H1 (cell line): ENCODE results near the gene ARAP3. TPM values are rescaled to one million over a fixed set of nuclear protein-coding genes. Genes with fewer than 3 reads are reported as not detected.

Experiments
- CTCF ChIA-PET: fragments of 300-600 bp; sonication (Branson Sonifier 250); formaldehyde crosslinking; loops from one replicate; lab custom pipeline; 2021; ENCODE audit not compliant: partially characterized antibody; lab: Charles Lee
- POLR2A ChIA-PET: fragments of 300-600 bp; sonication (Branson Sonifier 250); formaldehyde crosslinking; loops from one replicate; lab custom pipeline; 2021; ENCODE audit warnings: inconsistent platforms; ENCODE audit not compliant: partially characterized antibody; lab: Charles Lee
- DNase-seq, 2 experiments: peaks; one replicate each; pipeline versions ENCODE4 v3.0.0 to v3.0.0-alpha.2; 2010 to 2022; ENCODE audit warnings: low spot score in 2 of 2, low read depth in 1 of 2, mixed read lengths in 1 of 2
- FAIRE-seq: peaks from 2 replicates; lab custom pipeline; 2011; peaks lifted over from hg19 to GRCh38; lab: Jason Lieb, UNC
- H2AFZ ChIP-seq: 2 replicates; pipeline ENCODE4 v1.8.1; 2012; ENCODE audit warnings: low read length, inconsistent platforms
- H2AK5ac ChIP-seq: 2 replicates; pipeline ENCODE4 v1.6.1; 2013; ENCODE audit warnings: low read depth, low read length
- H2BK120ac ChIP-seq: replicated peaks from 2 replicates; pipeline ENCODE3; 2013; ENCODE audit warnings: low read depth, low read length, inconsistent platforms
- H2BK12ac ChIP-seq: 2 replicates; pipeline ENCODE4 v1.6.1; 2013; ENCODE audit warnings: low read depth, low read length
- H2BK15ac ChIP-seq: 2 replicates; pipeline ENCODE4 v1.6.1; 2013; ENCODE audit warnings: low read length
- H2BK20ac ChIP-seq: 2 replicates; pipeline ENCODE4 v1.6.1; 2013; ENCODE audit warnings: low read length
- H2BK5ac ChIP-seq: 2 replicates; pipeline ENCODE4 v1.6.1; 2013; ENCODE audit warnings: low read depth, low read length
- H3K14ac ChIP-seq: 2 replicates; pipeline ENCODE4 v1.6.1; 2013; ENCODE audit warnings: inconsistent platforms; ENCODE audit not compliant: insufficient read length
- H3K18ac ChIP-seq: 2 replicates; pipeline ENCODE4 v1.6.1; 2013; ENCODE audit warnings: low read length; ENCODE audit errors: extremely low read depth
- H3K23ac ChIP-seq: 2 replicates; pipeline ENCODE4 v1.6.1; 2013; ENCODE audit warnings: inconsistent platforms; ENCODE audit not compliant: insufficient read length
- H3K23me2 ChIP-seq: 2 replicates; pipeline ENCODE4 v1.6.1; 2013; ENCODE audit warnings: low read depth, low read length
- H3K27ac ChIP-seq: 2 replicates; pipeline ENCODE4 v1.6.1; 2011; ENCODE audit warnings: low read depth, low read length, inconsistent platforms
- H3K27me3 ChIP-seq, 4 experiments: replicated peaks in 1 of 4; 1 replicate in 1 of 4; 2 replicates in 3 of 4; pipeline versions ENCODE4 v1.6.1 to v1.8.1; 2011 to 2013; ENCODE audit warnings: low read length in 3 of 4, mild to moderate bottlenecking in 3 of 4, inconsistent platforms in 2 of 4, mixed read lengths in 2 of 4, moderate library complexity in 1 of 4; ENCODE audit not compliant: control insufficient read depth in 3 of 4, insufficient read depth in 3 of 4; ENCODE audit errors: extremely low read depth in 1 of 4
- H3K36me3 ChIP-seq, 4 experiments: 2 replicates each; pipeline versions ENCODE4 v1.6.1 to v1.8.1; 2011 to 2013; ENCODE audit warnings: mild to moderate bottlenecking in 4 of 4, low read length in 3 of 4, moderate library complexity in 2 of 4, control low read depth in 1 of 4, inconsistent platforms in 1 of 4; ENCODE audit not compliant: insufficient read depth in 4 of 4, control insufficient read depth in 2 of 4
- H3K4ac ChIP-seq: replicated peaks from 2 replicates; pipeline ENCODE3; 2013; ENCODE audit warnings: low read length, low read depth, mixed read lengths, inconsistent platforms; ENCODE audit not compliant: insufficient read length
- H3K4me1 ChIP-seq, 4 experiments: replicated peaks in 1 of 4; 1 replicate in 1 of 4; 2 replicates in 3 of 4; pipeline versions ENCODE4 v1.6.1 to v1.8.1; 2011 to 2013; ENCODE audit warnings: low read length in 3 of 4, inconsistent platforms in 2 of 4, mixed read lengths in 1 of 4; ENCODE audit not compliant: insufficient read depth in 4 of 4, control insufficient read depth in 3 of 4
- H3K4me2 ChIP-seq, 2 experiments: 2 replicates each; pipeline versions ENCODE4 v1.6.1 to v1.8.1; 2011 to 2013; ENCODE audit warnings: low read depth in 2 of 2, low read length in 2 of 2, control low read depth in 1 of 2, inconsistent platforms in 1 of 2, mild to moderate bottlenecking in 1 of 2; ENCODE audit not compliant: insufficient read depth in 1 of 2
- H3K4me3 ChIP-seq, 4 experiments: fragments of 200-600, 300-600 bp in 1 of 4; sonication (generic), shearing (Covaris generic), sonication (Bioruptor Twin) in 1 of 4; 2 replicates each; pipeline versions ENCODE4 v1.5.1 to v1.8.1; 2011 to 2016; ENCODE audit warnings: low read length in 4 of 4, low read depth in 3 of 4, control low read depth in 2 of 4, inconsistent platforms in 2 of 4, mild to moderate bottlenecking in 2 of 4, mixed read lengths in 1 of 4, moderate library complexity in 1 of 4; ENCODE audit not compliant: insufficient read depth in 2 of 4; ENCODE audit errors: extremely low read depth in 1 of 4
- H3K56ac ChIP-seq: replicated peaks from 2 replicates; pipeline ENCODE3; 2013; ENCODE audit warnings: low read depth, mild to moderate bottlenecking, mixed read lengths, low read length, inconsistent platforms; ENCODE audit not compliant: insufficient read length
- H3K79me1 ChIP-seq: 2 replicates; pipeline ENCODE4 v1.6.1; 2013; ENCODE audit warnings: low read depth, low read length, control low read depth
- H3K79me2 ChIP-seq, 2 experiments: 2 replicates each; pipeline versions ENCODE4 v1.6.1 to v1.8.1; 2012 to 2013; ENCODE audit warnings: low read length in 2 of 2, mild to moderate bottlenecking in 2 of 2, inconsistent platforms in 1 of 2; ENCODE audit not compliant: insufficient read depth in 2 of 2, control insufficient read depth in 1 of 2
- H3K9ac ChIP-seq, 4 experiments: replicated peaks in 1 of 4; 1 replicate in 1 of 4; 2 replicates in 3 of 4; pipeline versions ENCODE4 v1.6.1 to v1.8.1; 2011 to 2013; ENCODE audit warnings: low read depth in 3 of 4, low read length in 3 of 4, control low read depth in 2 of 4, mild to moderate bottlenecking in 2 of 4, moderate library complexity in 2 of 4, inconsistent platforms in 1 of 4; ENCODE audit errors: extremely low read depth in 1 of 4
- H3K9me3 ChIP-seq, 2 experiments: 2 replicates each; pipeline versions ENCODE4 v1.6.1 to v1.8.1; 2012 to 2013; ENCODE audit warnings: mild to moderate bottlenecking in 2 of 2, moderate library complexity in 2 of 2, control low read depth in 1 of 2, inconsistent platforms in 1 of 2, low read depth in 1 of 2, low read length in 1 of 2, mixed read lengths in 1 of 2; ENCODE audit not compliant: insufficient read depth in 2 of 2
- H4K20me1 ChIP-seq, 2 experiments: replicated peaks in 1 of 2; 2 replicates each; pipeline versions ENCODE3 to v1.8.1; 2011 to 2013; ENCODE audit warnings: inconsistent platforms in 2 of 2, low read length in 2 of 2, mild to moderate bottlenecking in 1 of 2; ENCODE audit not compliant: insufficient read depth in 2 of 2, control insufficient read depth in 1 of 2
- H4K5ac ChIP-seq: 2 replicates; pipeline ENCODE4 v1.6.1; 2013; ENCODE audit warnings: low read length, low read depth, mixed read lengths, inconsistent platforms; ENCODE audit not compliant: insufficient read length
- H4K8ac ChIP-seq: 2 replicates; pipeline ENCODE4 v1.8.0; 2013; ENCODE audit warnings: mild to moderate bottlenecking, moderate library complexity, low read length, inconsistent platforms; ENCODE audit not compliant: insufficient read depth; ENCODE audit errors: extremely low read depth
- H4K91ac ChIP-seq: replicated peaks from 2 replicates; pipeline ENCODE3; 2013; ENCODE audit warnings: low read length, mixed read lengths, inconsistent platforms; ENCODE audit not compliant: insufficient read length
- KDM1A ChIP-seq: fragments of 200-600, 300-600 bp; sonication (generic); IDR thresholded peaks from 2 replicates; pipeline ENCODE4 v1.7.1; 2016; ENCODE audit warnings: mild to moderate bottlenecking, low read length, borderline replicate concordance
- RAD21 ChIP-seq, 2 experiments: IDR thresholded peaks in 1 of 2; conservative IDR thresholded peaks in 1 of 2; 2 replicates each; pipeline ENCODE4 v1.6.1; 2011; ENCODE audit warnings: low read depth in 2 of 2, low read length in 2 of 2, improper control_type of control experiment in 1 of 2, inconsistent platforms in 1 of 2, mild to moderate bottlenecking in 1 of 2, moderate library complexity in 1 of 2
- SIN3A ChIP-seq, 2 experiments: IDR thresholded peaks in 1 of 2; conservative IDR thresholded peaks in 1 of 2; 2 replicates each; pipeline ENCODE4 v1.6.1; 2011 to 2012; ENCODE audit warnings: low read length in 2 of 2, improper control_type of control experiment in 1 of 2, low read depth in 1 of 2, mild to moderate bottlenecking in 1 of 2
- TAF1 ChIP-seq: IDR thresholded peaks from 2 replicates; pipeline ENCODE4 v1.6.1; 2011; ENCODE audit warnings: mild to moderate bottlenecking, low read depth, low read length
- WGBS, 2 experiments: shearing (Covaris generic) in 1 of 2; methylation state at CpG; one replicate each; pipeline versions ENCODE4 v1.1.6 to v1.1.7; 2013 to 2015; ENCODE audit warnings: low lambda C conversion rate in 2 of 2, mixed read lengths in 2 of 2, inconsistent platforms in 1 of 2, low coverage in 1 of 2, missing lambda C conversion rate in 1 of 2; ENCODE audit not compliant: insufficient replicate concordance in 2 of 2, insufficient coverage in 1 of 2, insufficient read length in 1 of 2; ENCODE audit errors: extremely low coverage in 1 of 2, missing lambda C conversion rate in 1 of 2; 5-methylcytosine and 5-hydroxymethylcytosine counted together
- polyA plus RNA-seq, 7 experiments: library from polyadenylated mRNA; depleted of rRNA in 3 of 7; stranded (reverse) in 5 of 7; unstranded in 2 of 7; fragments of >200 nt in 5 of 7; fragments of 200-250 nt in 2 of 7; gene quantifications; 1 replicate in 5 of 7; 2 replicates in 1 of 7; 4 replicates in 1 of 7; pipeline versions ENCODE4 v1.2.1 to v1.2.3, GENCODE V29; 2011 to 2013; ENCODE audit warnings: missing spikeins in 2 of 7, mixed read lengths in 2 of 7
- total RNA-seq: library from RNA; stranded (reverse); fragmentation: NEBNext Ultra II Directional; extraction: Animal tissue kit (Norgen Biotek cat#: 25700); gene quantifications from 2 replicates; pipeline ENCODE4 v1.2.1, GENCODE V29; 2021
- TF ChIP-seq, protein P1 (sequence below), 3 experiments: IDR thresholded peaks; 1 replicate in 2 of 3; 2 replicates in 1 of 3; pipeline versions ENCODE4 v1.5.1 to v1.6.1; 2011; ENCODE audit warnings: low read length in 3 of 3, mild to moderate bottlenecking in 3 of 3, inconsistent platforms in 2 of 3, low read depth in 1 of 3, moderate library complexity in 1 of 3; ENCODE audit not compliant: insufficient read depth in 1 of 3; ENCODE audit errors: control extremely low read depth in 1 of 3

Gene ARAP3
- total and polyA plus RNA-seq, 2 of the 8 experiments (the other 6 are each of a cell fraction or from before 2014, with no cell fraction given), result 14.4 to 48.6 TPM

DNA sequence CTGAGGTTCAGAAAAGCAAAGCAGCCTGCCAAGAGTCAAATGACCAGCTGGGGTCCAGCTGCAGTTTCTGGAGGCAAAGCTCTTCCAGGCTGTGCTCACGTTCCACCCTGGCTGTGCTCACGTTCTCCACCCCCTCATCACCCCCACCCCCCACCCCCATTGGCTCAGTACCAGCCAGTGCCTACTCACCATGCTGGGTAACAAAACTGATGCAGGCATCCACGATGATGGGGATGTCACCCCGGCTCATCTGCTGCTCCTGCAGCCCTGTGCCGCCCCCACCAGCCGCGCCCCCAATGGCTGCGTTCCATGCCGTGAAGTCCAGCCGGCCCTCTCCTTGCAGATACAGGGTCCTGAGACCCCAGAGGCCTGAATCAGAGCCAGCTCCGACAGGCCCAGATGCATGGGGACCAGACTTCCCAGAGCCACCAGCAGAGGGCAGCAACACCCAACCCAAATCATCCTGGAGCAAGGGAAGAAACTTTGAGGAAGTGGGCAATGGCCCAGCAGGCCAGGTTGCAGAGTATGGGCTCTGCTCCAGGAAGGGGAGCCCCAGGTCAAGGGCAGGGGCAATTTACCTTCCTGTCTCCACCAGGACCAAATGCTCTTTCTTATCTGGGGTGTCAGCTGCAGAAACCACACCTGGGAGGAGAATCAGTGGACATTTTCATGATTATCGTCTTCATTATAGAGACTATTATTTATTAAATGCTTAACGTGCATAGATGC, 17.1 kb downstream of the ARAP3 start:
- no peak overlapping the region for H3K9ac ChIP-seq
- H3K9me3 ChIP-seq, result no peaks in the 10 kb centered on the region
- no peak overlapping the region for H4K8ac ChIP-seq
- no peak overlapping the region for H2AK5ac ChIP-seq
- H3K4me3 ChIP-seq, result no peak overlapping the region
- peak; percentile 66 to 94 for DNase-seq
- H4K91ac ChIP-seq, result no peak overlapping the region
- H3K4ac ChIP-seq, result no peak overlapping the region
- H4K5ac ChIP-seq, result no peak overlapping the region
- no peaks in the 10 kb centered on the region for H3K23me2 ChIP-seq
- ChIA-PET CTCF (interaction anchor here (0.6 to 11.0 kb wide), 28 partner anchors 8 to 352 kb away, joined by 3 to 137 read pairs (median 4); partner anchors contain the start of genes ARAP3, FCHSD1, GNPDA1 and HDAC3), POLR2A (interaction anchor here (0.8 to 1.8 kb wide), 5 partner anchors 11 to 27 kb away, joined by 3 to 5 read pairs (median 3); no protein-coding TSS in a partner anchor)
- no peak overlapping the region for H3K23ac ChIP-seq
- no peak overlapping the region for H3K56ac ChIP-seq
- no peaks in the 10 kb centered on the region for H3K79me2 ChIP-seq
- no peaks in the 10 kb centered on the region for H3K4me1 ChIP-seq
- H2BK12ac ChIP-seq, result no peak overlapping the region
- WGBS, 2 experiments, result 70% methylated on average over 11 of the region's 13 CpGs; no CpG with 5 or more reads in 1 of the 2 experiments
- no peak overlapping the region for H2BK20ac ChIP-seq
- FAIRE-seq, result peak; percentile 87
- H4K20me1 ChIP-seq, result no peaks in the 10 kb centered on the region
- H3K27me3 ChIP-seq, result no peaks in the 10 kb centered on the region
- H2BK5ac ChIP-seq, result no peak overlapping the region
- H2AFZ ChIP-seq, result no peak overlapping the region
- H3K4me2 ChIP-seq, result no peak overlapping the region
- no peak overlapping the region for H2BK120ac ChIP-seq
- H3K79me1 ChIP-seq, result no peaks in the 10 kb centered on the region
- H3K14ac ChIP-seq, result no peak overlapping the region
- H2BK15ac ChIP-seq, result no peak overlapping the region
- H3K36me3 ChIP-seq, result peaks cover 3 to 26% (median 18%) of the 10 kb centered on the region in 4 experiments; a peak in 6 of 8 replicates
- 0 out of 2 replicates have a peak, but pooled peaks have one; percentile 31 for TF ChIP-seq KDM1A
- TF ChIP-seq SIN3A (conservative IDR thresholded peaks at IDR 0.05 in 1 of 2, IDR thresholded peaks at IDR 0.05 in 1 of 2; ENCODE audit: low read depth in 1 of 2, low read length in 2 of 2), result 0 out of 4 replicates have a peak, but pooled peaks of 1 of the 2 experiments have one; percentile 42
- TF ChIP-seq, protein P1, sequence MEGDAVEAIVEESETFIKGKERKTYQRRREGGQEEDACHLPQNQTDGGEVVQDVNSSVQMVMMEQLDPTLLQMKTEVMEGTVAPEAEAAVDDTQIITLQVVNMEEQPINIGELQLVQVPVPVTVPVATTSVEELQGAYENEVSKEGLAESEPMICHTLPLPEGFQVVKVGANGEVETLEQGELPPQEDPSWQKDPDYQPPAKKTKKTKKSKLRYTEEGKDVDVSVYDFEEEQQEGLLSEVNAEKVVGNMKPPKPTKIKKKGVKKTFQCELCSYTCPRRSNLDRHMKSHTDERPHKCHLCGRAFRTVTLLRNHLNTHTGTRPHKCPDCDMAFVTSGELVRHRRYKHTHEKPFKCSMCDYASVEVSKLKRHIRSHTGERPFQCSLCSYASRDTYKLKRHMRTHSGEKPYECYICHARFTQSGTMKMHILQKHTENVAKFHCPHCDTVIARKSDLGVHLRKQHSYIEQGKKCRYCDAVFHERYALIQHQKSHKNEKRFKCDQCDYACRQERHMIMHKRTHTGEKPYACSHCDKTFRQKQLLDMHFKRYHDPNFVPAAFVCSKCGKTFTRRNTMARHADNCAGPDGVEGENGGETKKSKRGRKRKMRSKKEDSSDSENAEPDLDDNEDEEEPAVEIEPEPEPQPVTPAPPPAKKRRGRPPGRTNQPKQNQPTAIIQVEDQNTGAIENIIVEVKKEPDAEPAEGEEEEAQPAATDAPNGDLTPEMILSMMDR (IDR thresholded peaks at IDR 0.05; ENCODE audit: control extremely low read depth in 1 of 3, insufficient read depth in 1 of 3, low read depth in 1 of 3, low read length in 3 of 3), result peak; percentile 91 to 96 (median 91)
- peak; percentile 90 to 95 for TF ChIP-seq RAD21 (IDR thresholded peaks at IDR 0.05 in 1 of 2, conservative IDR thresholded peaks at IDR 0.05 in 1 of 2; ENCODE audit: low read depth in 2 of 2, low read length in 2 of 2)
- TF ChIP-seq TAF1, result no peak
- no peak overlapping the region for H3K18ac ChIP-seq
- no peak overlapping the region for H3K27ac ChIP-seq
